Measurements from ENCODE around the gene TMEM266.

Gene TMEM266

GRCh38 chr15:76084256-76084655 is 24.5 kb downstream of the TMEM266 start:
- Mint-ChIP-seq H3K27ac (no peak overlapping the region), H3K36me3 (no peaks in the 10 kb centered on the region), H3K27me3 (peaks cover 14% of the 10 kb centered on the region), H3K9me3 (no peaks in the 10 kb centered on the region), H3K4me3 (no peak overlapping the region), H3K4me1 (no peaks in the 10 kb centered on the region)
- CTCF ChIA-PET = no interaction called here
- no peak for DNase-seq

- no peak overlapping the region for H3K4me3 Mint-ChIP-seq
- CTCF ChIA-PET = no interaction called here
- no peaks in the 10 kb centered on the region for H3K36me3 Mint-ChIP-seq
- H3K4me1 Mint-ChIP-seq = no peaks in the 10 kb centered on the region
- no peak overlapping the region for H3K27ac Mint-ChIP-seq
- no peak for DNase-seq
- no peaks in the 10 kb centered on the region for H3K9me3 Mint-ChIP-seq
- H3K27me3 Mint-ChIP-seq = peaks cover 58% of the 10 kb centered on the region
Observed at GRCh38 chr15:76098685-76099084, 38.9 kb downstream of the TMEM266 start.

GRCh38 chr15:76099388-76099787 is 39.6 kb downstream of the TMEM266 start:
- no peak overlapping the region for H3K27ac Mint-ChIP-seq
- CTCF ChIA-PET = no interaction called here

DNA sequence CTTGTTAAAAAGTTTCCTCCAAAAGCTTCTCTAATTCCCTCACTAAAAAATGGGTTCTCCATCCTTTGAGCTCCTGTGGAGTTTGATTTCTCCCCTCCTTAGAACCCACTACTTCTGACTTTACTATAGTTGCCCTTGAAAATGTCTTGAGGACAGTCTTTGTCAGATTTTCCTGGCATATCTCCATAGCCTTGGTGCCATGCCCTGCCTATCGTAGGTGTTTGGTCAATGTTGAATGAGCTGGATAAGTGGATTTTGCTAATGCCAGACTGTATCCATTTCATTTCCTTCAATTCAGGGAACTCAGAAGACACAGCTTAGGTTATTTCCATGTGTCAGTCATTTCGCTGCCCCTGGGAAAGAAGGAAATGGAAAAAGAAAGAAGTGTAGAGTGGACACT is 40.6 kb downstream of the TMEM266 start:
- Mint-ChIP-seq H3K36me3 (no peaks in the 10 kb centered on the region), H3K4me1 (no peaks in the 10 kb centered on the region), H3K27me3 (peaks cover 54% of the 10 kb centered on the region), H3K9me3 (no peaks in the 10 kb centered on the region), H3K27ac (no peak overlapping the region), H3K4me3 (no peak overlapping the region)
- DNase-seq = no peak
- CTCF ChIA-PET = interaction anchor here (0.7 kb wide), 1 partner anchor 271 kb away, joined by 3 read pairs; no protein-coding TSS in a partner anchor

More at GRCh38 chr15:76099388-76099787, 39.6 kb downstream of the TMEM266 start:
- Mint-ChIP-seq H3K36me3 (no peaks in the 10 kb centered on the region), H3K4me3 (no peak overlapping the region), H3K27me3 (peaks cover 55% of the 10 kb centered on the region), H3K4me1 (no peaks in the 10 kb centered on the region), H3K9me3 (no peaks in the 10 kb centered on the region)
- no peak for DNase-seq

DNA sequence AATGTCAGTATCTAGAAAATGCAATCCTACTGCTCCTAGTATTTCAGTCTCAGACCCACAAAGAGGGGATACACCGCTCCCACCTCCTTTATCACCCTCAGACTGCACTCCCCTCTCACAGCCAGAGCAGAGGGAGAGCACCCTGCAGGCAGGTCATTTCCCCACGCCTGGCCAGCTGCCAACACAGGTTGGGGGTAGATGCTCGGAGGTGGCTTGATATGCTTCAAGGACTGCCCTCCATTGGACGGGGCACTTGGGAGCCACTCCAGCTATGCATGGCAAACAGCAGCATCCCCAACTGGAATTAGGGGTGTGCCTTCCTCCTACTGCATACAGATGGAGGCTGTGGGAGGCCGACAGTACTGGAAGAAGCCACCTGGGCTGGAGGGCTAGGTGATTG is 41.9 kb downstream of the TMEM266 start:
- H3K4me1 Mint-ChIP-seq = no peaks in the 10 kb centered on the region
- H3K9me3 Mint-ChIP-seq = no peaks in the 10 kb centered on the region
- DNase-seq = no peak
- no peak overlapping the region for H3K4me3 Mint-ChIP-seq
- no peaks in the 10 kb centered on the region for H3K36me3 Mint-ChIP-seq
- CTCF ChIA-PET = no interaction called here
- no peak overlapping the region for H3K27ac Mint-ChIP-seq
- peaks cover 45% of the 10 kb centered on the region for H3K27me3 Mint-ChIP-seq

DNA sequence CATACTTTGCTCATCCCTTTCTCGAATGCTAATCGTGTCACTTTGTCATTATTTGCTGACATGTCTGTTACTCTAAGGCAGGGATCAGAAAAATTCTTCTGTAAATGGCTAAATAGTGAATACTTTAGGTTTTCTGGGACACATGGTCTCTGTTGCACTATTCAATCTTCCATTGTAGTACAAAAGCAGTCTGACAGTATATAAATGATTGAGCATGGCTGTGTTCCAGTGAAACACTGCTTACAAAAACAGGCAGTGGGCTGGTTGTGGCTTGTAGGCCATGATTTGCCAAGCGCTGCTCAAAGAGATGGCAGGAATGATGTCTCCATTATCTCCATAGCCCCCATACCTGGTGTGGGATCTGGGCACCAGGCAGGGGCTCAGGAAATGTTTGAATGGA is 45.6 kb downstream of the TMEM266 start:
- no peak overlapping the region for H3K27ac Mint-ChIP-seq
- DNase-seq = no peak
- CTCF ChIA-PET = no interaction called here
- peaks cover 29% of the 10 kb centered on the region for H3K27me3 Mint-ChIP-seq
- H3K36me3 Mint-ChIP-seq = no peaks in the 10 kb centered on the region
- no peaks in the 10 kb centered on the region for H3K4me1 Mint-ChIP-seq
- H3K4me3 Mint-ChIP-seq = no peak overlapping the region
- H3K9me3 Mint-ChIP-seq = no peaks in the 10 kb centered on the region

DNA sequence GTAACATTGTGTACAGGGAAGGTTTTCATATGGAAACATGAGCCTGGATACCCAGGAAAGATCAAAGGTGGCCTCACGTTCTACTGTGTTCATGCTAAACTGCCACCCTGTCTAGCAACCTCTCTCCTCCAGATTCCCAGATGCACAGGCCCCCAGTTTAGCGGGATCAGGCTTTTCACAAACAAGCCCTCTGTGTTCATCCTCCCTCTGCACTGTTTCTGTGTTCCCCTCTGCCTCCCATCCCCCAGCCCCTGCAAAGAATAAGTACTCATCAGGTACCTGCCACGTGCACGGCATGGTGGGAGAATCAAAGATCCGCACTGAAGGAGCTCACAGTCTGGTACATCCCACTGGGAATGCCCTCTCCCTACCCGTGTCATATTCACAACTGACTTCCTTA is 46.1 kb downstream of the TMEM266 start:
- CTCF ChIA-PET = interaction anchor here (0.6 kb wide), 1 partner anchor 35 kb away, joined by 4 read pairs; no protein-coding TSS in a partner anchor
- Mint-ChIP-seq H3K4me1 (no peaks in the 10 kb centered on the region), H3K9me3 (no peaks in the 10 kb centered on the region), H3K36me3 (no peaks in the 10 kb centered on the region), H3K27me3 (peaks cover 27% of the 10 kb centered on the region), H3K27ac (no peak overlapping the region), H3K4me3 (no peak overlapping the region)
- no peak for DNase-seq

DNA sequence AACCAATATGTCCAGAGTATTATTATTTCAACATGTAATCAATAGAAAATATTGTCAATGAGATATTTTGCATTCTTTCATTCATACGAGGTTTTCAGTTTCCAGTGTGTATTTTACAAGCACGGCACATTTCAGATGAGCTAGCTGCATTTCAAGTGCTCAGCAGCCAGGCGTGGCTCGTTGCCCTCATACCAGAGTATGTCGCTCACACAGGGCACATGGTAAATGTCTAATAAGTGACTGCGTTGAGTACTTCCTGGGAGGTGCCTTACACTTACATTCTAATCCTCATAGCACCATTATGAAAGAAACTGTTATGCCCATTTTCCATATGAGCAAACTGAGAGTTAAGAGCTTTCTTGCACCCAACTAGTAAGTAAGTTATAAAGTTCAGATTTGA is 47.4 kb downstream of the TMEM266 start:
- no peaks in the 10 kb centered on the region for H3K36me3 Mint-ChIP-seq

GRCh38 chr15:76108021-76108723 is 48.4 kb downstream of the TMEM266 start:
- no peak for DNase-seq
- no peaks in the 10 kb centered on the region for H3K4me1 Mint-ChIP-seq
- no peak overlapping the region for H3K4me3 Mint-ChIP-seq
- CTCF ChIA-PET = interaction anchor here (1.2 kb wide), 1 partner anchor 52 kb away, joined by 3 read pairs; no protein-coding TSS in a partner anchor
- no peaks in the 10 kb centered on the region for H3K9me3 Mint-ChIP-seq
- H3K36me3 Mint-ChIP-seq = no peaks in the 10 kb centered on the region
- no peak overlapping the region for H3K27ac Mint-ChIP-seq
- peaks cover 19% of the 10 kb centered on the region for H3K27me3 Mint-ChIP-seq

More for the DNA sequence above, 47.4 kb downstream of the TMEM266 start:
- H3K27me3 Mint-ChIP-seq = peaks cover 19% of the 10 kb centered on the region
- DNase-seq = no peak
- no peaks in the 10 kb centered on the region for H3K9me3 Mint-ChIP-seq
- no peaks in the 10 kb centered on the region for H3K4me1 Mint-ChIP-seq
- no peak overlapping the region for H3K4me3 Mint-ChIP-seq
- H3K27ac Mint-ChIP-seq = no peak overlapping the region
- CTCF ChIA-PET = no interaction called here

- no peak for DNase-seq
- Mint-ChIP-seq H3K27me3 (peaks cover 24% of the 10 kb centered on the region), H3K4me3 (no peak overlapping the region), H3K9me3 (no peaks in the 10 kb centered on the region), H3K36me3 (no peaks in the 10 kb centered on the region), H3K27ac (no peak overlapping the region), H3K4me1 (no peaks in the 10 kb centered on the region)
- CTCF ChIA-PET = interaction anchor here (1.2 kb wide), 1 partner anchor 52 kb away, joined by 3 read pairs; no protein-coding TSS in a partner anchor
Observed at GRCh38 chr15:76109046-76109445, 49.3 kb downstream of the TMEM266 start.

GRCh38 chr15:76114561-76114960 is 54.8 kb downstream of the TMEM266 start:
- no peak for DNase-seq
- Mint-ChIP-seq H3K9me3 (no peaks in the 10 kb centered on the region), H3K4me3 (no peak overlapping the region), H3K27ac (no peak overlapping the region), H3K4me1 (no peaks in the 10 kb centered on the region), H3K27me3 (peaks cover 19% of the 10 kb centered on the region), H3K36me3 (no peaks in the 10 kb centered on the region)
- CTCF ChIA-PET = no interaction called here

- Mint-ChIP-seq H3K4me1 (no peaks in the 10 kb centered on the region), H3K9me3 (no peaks in the 10 kb centered on the region), H3K4me3 (no peak overlapping the region), H3K36me3 (no peaks in the 10 kb centered on the region), H3K27me3 (peaks cover 19% of the 10 kb centered on the region), H3K27ac (no peak overlapping the region)
- DNase-seq = no peak
- CTCF ChIA-PET = interaction anchor here (0.6 kb wide), 1 partner anchor 1809 kb away, joined by 3 read pairs; no protein-coding TSS in a partner anchor
Observed at GRCh38 chr15:76116138-76116885, 56.5 kb downstream of the TMEM266 start.

- Mint-ChIP-seq H3K27ac (no peak overlapping the region), H3K36me3 (no peaks in the 10 kb centered on the region), H3K4me1 (no peaks in the 10 kb centered on the region), H3K9me3 (no peaks in the 10 kb centered on the region), H3K4me3 (no peak overlapping the region), H3K27me3 (peaks cover 19% of the 10 kb centered on the region)
- CTCF ChIA-PET = no interaction called here
- DNase-seq = no peak
Observed at GRCh38 chr15:76117181-76117580, 57.4 kb downstream of the TMEM266 start.

GRCh38 chr15:76118767-76119166 is 59.0 kb downstream of the TMEM266 start:
- H3K27me3 Mint-ChIP-seq = peaks cover 25% of the 10 kb centered on the region
- CTCF ChIA-PET = interaction anchor here (1.7 kb wide), 1 partner anchor 20 kb away, joined by 9 read pairs; no protein-coding TSS in a partner anchor
- no peaks in the 10 kb centered on the region for H3K4me1 Mint-ChIP-seq
- DNase-seq = no peak
- no peaks in the 10 kb centered on the region for H3K9me3 Mint-ChIP-seq
- no peak overlapping the region for H3K27ac Mint-ChIP-seq
- no peaks in the 10 kb centered on the region for H3K36me3 Mint-ChIP-seq
- H3K4me3 Mint-ChIP-seq = no peak overlapping the region

GRCh38 chr15:76123031-76123430 is 63.2 kb downstream of the TMEM266 start:
- no peak overlapping the region for H3K27ac Mint-ChIP-seq
- H3K36me3 Mint-ChIP-seq = no peaks in the 10 kb centered on the region
- no peak for DNase-seq
- H3K4me1 Mint-ChIP-seq = no peaks in the 10 kb centered on the region
- peaks cover 19% of the 10 kb centered on the region for H3K27me3 Mint-ChIP-seq
- no peak overlapping the region for H3K4me3 Mint-ChIP-seq
- no peaks in the 10 kb centered on the region for H3K9me3 Mint-ChIP-seq
- CTCF ChIA-PET = interaction anchor here (0.7 to 1.0 kb wide), 2 partner anchors 16 to 25 kb away, joined by 3 read pairs; no protein-coding TSS in a partner anchor
